Cardiac fibroblast (primary cell): ENCODE measurements around the gene MON1A.
A peak's percentile ranks its signal among the peaks of the same experiment; 100 is the strongest.

Source experiments
- DNase-seq, 2 donors: peaks; one replicate each; pipeline versions ENCODE4 v3.0.0 to v3.0.0-alpha.2; 2010; ENCODE audit warnings: low read depth in 2 of 2
- H3K4me3 ChIP-seq, 2 donors: replicated peaks in 1 of 2; 1 replicate in 1 of 2; 2 replicates in 1 of 2; pipeline ENCODE4 v1.5.1; 2011; ENCODE audit warnings: low read depth in 2 of 2, low read length in 2 of 2, mild to moderate bottlenecking in 2 of 2, moderate library complexity in 1 of 2
- TF ChIP-seq, protein P1 (sequence below): IDR thresholded peaks from one replicate; pipeline ENCODE4 v1.5.1; 2011; ENCODE audit warnings: low read depth, mild to moderate bottlenecking, low read length, inconsistent platforms

The MON1A gene

DNA sequence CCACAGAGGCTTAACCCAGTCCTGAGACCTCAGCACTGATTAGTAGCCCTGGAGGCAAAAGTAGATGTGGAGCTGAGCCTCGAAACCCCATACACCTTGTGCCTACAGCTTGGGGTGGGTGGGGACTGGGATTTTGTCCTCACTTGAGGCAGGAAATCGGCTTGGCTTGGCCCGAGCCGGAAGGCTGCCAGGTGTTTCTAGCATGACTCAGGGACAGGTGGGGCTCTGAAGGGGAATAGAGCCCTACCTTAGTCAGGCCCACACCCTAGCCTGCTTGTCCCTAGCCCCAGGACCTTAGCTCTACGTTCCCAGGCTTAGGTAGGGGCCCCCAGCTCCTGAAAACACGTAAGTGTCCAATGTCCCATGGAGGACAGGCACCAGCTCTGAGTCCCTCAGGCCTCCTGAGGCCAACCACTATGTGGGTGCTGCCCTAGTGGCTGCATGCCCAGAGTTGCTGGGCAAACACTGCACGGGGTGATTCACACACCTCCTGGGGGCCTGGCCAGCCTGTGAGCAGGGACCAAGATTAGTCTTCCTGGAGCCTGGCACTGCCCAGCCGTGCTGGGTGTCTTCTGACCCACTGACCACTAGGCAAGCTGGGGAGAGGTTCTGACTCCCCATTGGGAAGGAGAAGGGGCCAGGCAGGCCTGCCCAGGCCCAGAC, 29.0 kb downstream of the MON1A start:
- peak; percentile 27 to 35 for DNase-seq
- no peak overlapping the region for H3K4me3 ChIP-seq
- TF ChIP-seq, protein P1, sequence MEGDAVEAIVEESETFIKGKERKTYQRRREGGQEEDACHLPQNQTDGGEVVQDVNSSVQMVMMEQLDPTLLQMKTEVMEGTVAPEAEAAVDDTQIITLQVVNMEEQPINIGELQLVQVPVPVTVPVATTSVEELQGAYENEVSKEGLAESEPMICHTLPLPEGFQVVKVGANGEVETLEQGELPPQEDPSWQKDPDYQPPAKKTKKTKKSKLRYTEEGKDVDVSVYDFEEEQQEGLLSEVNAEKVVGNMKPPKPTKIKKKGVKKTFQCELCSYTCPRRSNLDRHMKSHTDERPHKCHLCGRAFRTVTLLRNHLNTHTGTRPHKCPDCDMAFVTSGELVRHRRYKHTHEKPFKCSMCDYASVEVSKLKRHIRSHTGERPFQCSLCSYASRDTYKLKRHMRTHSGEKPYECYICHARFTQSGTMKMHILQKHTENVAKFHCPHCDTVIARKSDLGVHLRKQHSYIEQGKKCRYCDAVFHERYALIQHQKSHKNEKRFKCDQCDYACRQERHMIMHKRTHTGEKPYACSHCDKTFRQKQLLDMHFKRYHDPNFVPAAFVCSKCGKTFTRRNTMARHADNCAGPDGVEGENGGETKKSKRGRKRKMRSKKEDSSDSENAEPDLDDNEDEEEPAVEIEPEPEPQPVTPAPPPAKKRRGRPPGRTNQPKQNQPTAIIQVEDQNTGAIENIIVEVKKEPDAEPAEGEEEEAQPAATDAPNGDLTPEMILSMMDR, result no peak

DNA sequence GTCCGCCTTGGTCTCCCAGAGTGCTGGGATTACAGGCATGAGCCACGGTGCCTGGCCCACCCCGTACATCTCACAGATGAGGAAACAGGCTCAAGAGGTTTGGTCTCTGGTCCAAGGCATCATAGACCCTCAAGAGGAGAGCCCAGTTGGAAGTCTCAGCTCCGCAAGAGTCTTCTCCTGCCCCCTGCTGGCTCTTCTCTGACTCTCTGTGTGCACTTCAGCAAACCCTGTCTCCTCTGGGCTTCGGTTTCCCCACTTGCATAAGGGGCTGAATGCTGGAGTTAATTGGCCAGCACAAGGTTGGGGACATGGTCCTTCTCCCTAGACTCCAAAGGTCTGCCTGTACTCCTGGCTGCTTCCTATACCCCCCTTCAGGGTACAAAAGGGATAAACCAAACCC, 29.8 kb downstream of the MON1A start:
- H3K4me3 ChIP-seq, result no peak overlapping the region
- TF ChIP-seq, protein P1, result peak; percentile 29
- DNase-seq, result peak; percentile 33 to 46

DNA sequence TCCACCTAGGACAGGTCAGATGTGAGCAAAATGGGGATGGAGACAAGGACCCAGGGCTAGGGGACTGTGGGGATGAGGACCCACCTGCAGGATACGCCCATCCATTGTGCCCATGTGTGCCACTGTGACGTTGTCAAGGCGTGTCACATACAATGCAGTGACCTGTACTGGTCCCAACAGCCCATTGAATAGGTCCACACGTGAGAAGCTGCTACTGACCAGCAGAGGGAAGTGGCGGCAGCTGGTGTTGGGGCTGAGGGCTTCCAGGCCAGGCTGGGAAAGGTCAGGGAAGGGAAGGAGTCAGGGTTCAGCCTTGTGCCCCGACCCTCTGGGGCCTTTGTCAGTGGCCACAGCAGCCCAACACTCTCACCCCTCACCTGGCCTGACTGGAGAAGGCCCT, 30.6 kb downstream of the MON1A start:
- TF ChIP-seq, protein P1, result no peak
- no peak overlapping the region for H3K4me3 ChIP-seq
- DNase-seq, result no peak

- DNase-seq, result no peak
- TF ChIP-seq, protein P1, result no peak
- no peak overlapping the region for H3K4me3 ChIP-seq
These were observed 33.3 kb downstream of the MON1A start for GRCh38 chr3:49896345-49896744.

DNA sequence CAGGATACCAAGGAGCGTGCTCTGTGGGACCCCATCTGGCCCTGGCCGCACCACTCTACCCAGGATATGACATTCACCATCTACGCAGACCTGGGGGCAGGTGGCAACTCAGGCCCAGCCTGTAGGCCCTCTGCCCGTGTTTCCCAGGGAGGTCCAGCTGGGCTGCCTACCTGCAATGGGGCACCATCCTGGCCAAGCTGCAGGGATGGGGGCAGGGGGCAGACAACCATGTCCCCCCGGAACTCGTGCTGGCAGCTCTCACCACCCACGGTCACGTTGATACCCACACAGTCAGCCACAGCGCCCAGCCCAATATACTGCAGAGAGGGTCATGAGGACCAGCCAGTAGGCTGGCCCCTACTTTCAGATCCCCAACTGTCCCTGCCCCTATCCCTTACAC, 33.8 kb downstream of the MON1A start:
- TF ChIP-seq, protein P1, result no peak
- DNase-seq, result no peak
- H3K4me3 ChIP-seq, result no peak overlapping the region

- DNase-seq, result no peak
- TF ChIP-seq, protein P1, result no peak
These were observed 40.3 kb downstream of the MON1A start for GRCh38 chr3:49889296-49889695.

GRCh38 chr3:49886922-49887265, 42.7 kb downstream of the MON1A start:
- DNase-seq, result no peak
- TF ChIP-seq, protein P1, result no peak
- H3K4me3 ChIP-seq, result no peak overlapping the region

More at GRCh38 chr3:49889296-49889695, 40.3 kb downstream of the MON1A start:
- H3K4me3 ChIP-seq, result no peak overlapping the region
